Measurements from ENCODE around the gene CNOT4.
"Not testable (repeated sequence)": the region's sequence is repeated elsewhere in the genome, so short reads cannot be mapped to it uniquely, and the experiment has no call there.

The CNOT4 gene

GRCh38 chr7:135510592-135511183 lies 786 bp upstream of the CNOT4 start:
- peak; percentile 45 for DNase-seq

- no peak for DNase-seq
Measured at GRCh38 chr7:135509589-135509838, 388 bp downstream of the CNOT4 start.

GRCh38 chr7:135508883-135509588 lies 866 bp downstream of the CNOT4 start:
- peak; percentile 88 for DNase-seq

- no peak for DNase-seq
Measured at GRCh38 chr7:135501402-135501801, 8.5 kb downstream of the CNOT4 start.

GRCh38 chr7:135499818-135500217 lies 10.1 kb downstream of the CNOT4 start:
- no peak for DNase-seq

- DNase-seq, result not testable (repeated sequence)
Measured at GRCh38 chr7:135497161-135497560, 12.7 kb downstream of the CNOT4 start.

- DNase-seq, result peak; percentile 51
Measured at GRCh38 chr7:135493362-135493761, 16.5 kb downstream of the CNOT4 start.

- DNase-seq, result no peak
Measured at GRCh38 chr7:135492151-135492550, 17.8 kb downstream of the CNOT4 start.

- no peak for DNase-seq
Measured at GRCh38 chr7:135490783-135491182, 19.1 kb downstream of the CNOT4 start.

- no peak for DNase-seq
Measured at GRCh38 chr7:135489791-135490190, 20.1 kb downstream of the CNOT4 start.

- DNase-seq, result no peak
Measured at GRCh38 chr7:135486261-135486920, 23.5 kb downstream of the CNOT4 start.

GRCh38 chr7:135481598-135481979 lies 28.3 kb downstream of the CNOT4 start:
- DNase-seq, result no peak

- no peak for DNase-seq
Measured at GRCh38 chr7:135480966-135481597, 28.8 kb downstream of the CNOT4 start.

GRCh38 chr7:135475521-135475920 lies 34.4 kb downstream of the CNOT4 start:
- DNase-seq, result no peak

GRCh38 chr7:135469705-135470104 lies 40.2 kb downstream of the CNOT4 start:
- DNase-seq, result not testable (repeated sequence)

- no peak for DNase-seq
Measured at GRCh38 chr7:135467207-135467711, 42.6 kb downstream of the CNOT4 start.

- DNase-seq, result no peak
Measured at GRCh38 chr7:135466442-135467206, 43.3 kb downstream of the CNOT4 start.

- no peak for DNase-seq
Measured at GRCh38 chr7:135463908-135464307, 46.0 kb downstream of the CNOT4 start.

GRCh38 chr7:135459951-135460567 lies 49.8 kb downstream of the CNOT4 start:
- no peak for DNase-seq

- DNase-seq, result no peak
Measured at GRCh38 chr7:135459076-135459475, 50.8 kb downstream of the CNOT4 start.

- DNase-seq, result no peak
Measured at GRCh38 chr7:135454060-135454459, 55.8 kb downstream of the CNOT4 start.

GRCh38 chr7:135449436-135449835 lies 60.5 kb downstream of the CNOT4 start:
- no peak for DNase-seq

GRCh38 chr7:135448753-135449152 lies 61.1 kb downstream of the CNOT4 start:
- DNase-seq, result no peak
